HCT116 (cell line): ENCODE results near the gene GPR139.

Source experiments
- CTCF ChIP-seq, 3 experiments: fragments of 200-600 bp in 1 of 3; sonication (generic) in 1 of 3; IDR thresholded peaks in 2 of 3; conservative IDR thresholded peaks in 1 of 3; 2 replicates each; pipeline ENCODE4 v1.5.1; 2012 to 2017; ENCODE audit warnings: low read depth in 2 of 3, low read length in 2 of 3, antibody characterized with exemption in 1 of 3, borderline replicate concordance in 1 of 3, control low read depth in 1 of 3, mild to moderate bottlenecking in 1 of 3, mixed read lengths in 1 of 3, mixed run types in 1 of 3, moderate library complexity in 1 of 3; ENCODE audit not compliant: insufficient read depth in 1 of 3
- JUND ChIP-seq: IDR thresholded peaks from 2 replicates; pipeline ENCODE4 v1.6.1; 2012
- POLR2A ChIP-seq: IDR thresholded peaks from 2 replicates; pipeline ENCODE4 v1.7.0; 2011; ENCODE audit warnings: borderline replicate concordance; ENCODE audit not compliant: insufficient read depth, insufficient read length; ENCODE audit errors: extremely low read depth

- TF ChIP-seq JUND = no peak
- TF ChIP-seq CTCF (IDR thresholded peaks at IDR 0.05 in 2 of 3, conservative IDR thresholded peaks at IDR 0.05 in 1 of 3; ENCODE audit: borderline replicate concordance in 1 of 3, insufficient read depth in 1 of 3, low read depth in 2 of 3, low read length in 2 of 3) = no peak
- TF ChIP-seq POLR2A = no peak
Observed at GRCh38 chr16:19994466-19995170, 79.1 kb downstream of the GPR139 start.
